SW 1271 (cell line): ENCODE measurements around the gene CEBPE.

Source experiments
- DNase-seq, 2 experiments: peaks; one replicate each; lab custom pipeline; 2025; lab: John Stamatoyannopoulos, UW

CEBPE gene

GRCh38 chr14:23118506-23119362 is at the start of gene CEBPE:
Gene CEBPE (minus strand): TSS chr14:23119255. CDS start chr14:23119091, 164 bp downstream.
- DNase-seq: no peak

GRCh38 chr14:23168246-23168645 is 49.2 kb upstream of the CEBPE start:
- no peak for DNase-seq

- DNase-seq: no peak
Observed at GRCh38 chr14:23167116-23167847, 48.2 kb upstream of the CEBPE start.

GRCh38 chr14:23164949-23165348 is 45.9 kb upstream of the CEBPE start:
- DNase-seq: no peak

GRCh38 chr14:23164250-23164649 is 45.2 kb upstream of the CEBPE start:
- DNase-seq: no peak

- DNase-seq: no peak
Observed at GRCh38 chr14:23163830-23164229, 44.8 kb upstream of the CEBPE start.

GRCh38 chr14:23162800-23163199 is 43.7 kb upstream of the CEBPE start:
- no peak for DNase-seq

- DNase-seq: no peak
Observed at GRCh38 chr14:23162005-23162404, 43.0 kb upstream of the CEBPE start.

GRCh38 chr14:23160924-23161522 is 42.0 kb upstream of the CEBPE start:
- no peak for DNase-seq

GRCh38 chr14:23159532-23159931 is 40.5 kb upstream of the CEBPE start:
- DNase-seq: no peak

- DNase-seq: no peak
Observed at GRCh38 chr14:23158779-23159178, 39.7 kb upstream of the CEBPE start.

GRCh38 chr14:23154964-23155587 is 36.0 kb upstream of the CEBPE start:
- no peak for DNase-seq

GRCh38 chr14:23153851-23154796 is 35.1 kb upstream of the CEBPE start:
- DNase-seq: no peak

- no peak for DNase-seq
Observed at GRCh38 chr14:23151342-23151741, 32.3 kb upstream of the CEBPE start.

- DNase-seq: no peak
Observed at GRCh38 chr14:23149745-23150144, 30.7 kb upstream of the CEBPE start.

GRCh38 chr14:23148591-23149249 is 29.7 kb upstream of the CEBPE start:
- no peak for DNase-seq

GRCh38 chr14:23147676-23148075 is 28.6 kb upstream of the CEBPE start:
- no peak for DNase-seq

- DNase-seq: no peak
Observed at GRCh38 chr14:23146980-23147379, 27.9 kb upstream of the CEBPE start.

- no peak for DNase-seq
Observed at GRCh38 chr14:23146351-23146910, 27.4 kb upstream of the CEBPE start.

- DNase-seq: no peak
Observed at GRCh38 chr14:23145794-23146350, 26.8 kb upstream of the CEBPE start.
